Breast epithelium (tissue), 3 donors: ENCODE data around the gene SUPT4H1.

Source experiments
- CTCF ChIP-seq, 3 donors: fragments of 450-650 bp; IDR thresholded peaks; one replicate each; pipeline ENCODE4 v1.5.1; 2016 to 2017; ENCODE audit warnings: antibody characterized with exemption in 3 of 3, mild to moderate bottlenecking in 3 of 3, moderate library complexity in 3 of 3
- POLR2A ChIP-seq: fragments of 450-650 bp; IDR thresholded peaks from one replicate; pipeline ENCODE4 v1.6.1; 2016; ENCODE audit warnings: antibody characterized with exemption, mild to moderate bottlenecking, moderate library complexity

- TF ChIP-seq CTCF (IDR thresholded peaks at IDR 0.05) = no peak
- no peak for TF ChIP-seq POLR2A
Measured at GRCh38 chr17:58368860-58369213, 16.8 kb upstream of the SUPT4H1 start.
